Placental pericyte (primary cell): Measurements from ENCODE around the gene CYP17A1. TPM values are rescaled to one million over a fixed set of nuclear protein-coding genes. Genes with fewer than 3 reads are reported as not detected.

Source experiments
- small RNA-seq: library from RNA; depleted of rRNA; stranded (forward); fragments of <200 nt; gene quantifications from one replicate; pipeline ENCODE3, GENCODE V24; 2012; ENCODE audit warnings: low replicate concordance
- total RNA-seq: library from RNA; depleted of rRNA; stranded (reverse); fragments of >200 nt; gene quantifications from 2 replicates; pipeline ENCODE4 v1.2.3, GENCODE V29; 2012

Gene CYP17A1
- total RNA-seq = not detected in 2 replicates

GRCh38 chr10:102837230-102837721, at the start of gene CYP17A1:
Gene CYP17A1 (minus strand): TSS chr10:102837413. CDS start chr10:102837361, 52 bp downstream.

GRCh38 chr10:102869258-102870198, 32.3 kb upstream of the CYP17A1 start, which contains the start of gene AS3MT:
Gene AS3MT (plus strand): TSS chr10:102869470. CDS start chr10:102869593, 123 bp downstream.

Small RNA genes lying within 50 kb of the gene (small RNA-seq; reads per million reads assigned to genes)
- gene AS3MT (not detected), gene RF00026 (not detected), gene RNU6-1231P (not detected)

Other genes starting within 250 kb of the CYP17A1 start
- gene TRIM8, start 192.9 kb downstream of the CYP17A1 start, total RNA-seq = 177 and 323 TPM in 2 replicates
- 4.8 and 5.4 TPM in 2 replicates for gene ARL3, start 123.0 kb downstream of the CYP17A1 start, total RNA-seq
- 7.7 and 9.3 TPM in 2 replicates for gene SFXN2, start 122.8 kb downstream of the CYP17A1 start, total RNA-seq
- 44.0 and 85.0 TPM in 2 replicates for gene WBP1L, start 93.5 kb downstream of the CYP17A1 start, total RNA-seq
- gene BORCS7, start 16.8 kb upstream of the CYP17A1 start, total RNA-seq = 8.6 and 20.8 TPM in 2 replicates
- gene AS3MT, start 32.1 kb upstream of the CYP17A1 start, total RNA-seq = 0.43 and 0.88 TPM in 2 replicates
- 8.8 and 14.2 TPM in 2 replicates for gene CNNM2, start 80.9 kb upstream of the CYP17A1 start, total RNA-seq